ENCODE results near the gene RUNDC3A.
"Not testable (repeated sequence)": the region's sequence is repeated elsewhere in the genome, so short reads cannot be mapped to it uniquely, and the experiment has no call there.

Gene RUNDC3A

DNA sequence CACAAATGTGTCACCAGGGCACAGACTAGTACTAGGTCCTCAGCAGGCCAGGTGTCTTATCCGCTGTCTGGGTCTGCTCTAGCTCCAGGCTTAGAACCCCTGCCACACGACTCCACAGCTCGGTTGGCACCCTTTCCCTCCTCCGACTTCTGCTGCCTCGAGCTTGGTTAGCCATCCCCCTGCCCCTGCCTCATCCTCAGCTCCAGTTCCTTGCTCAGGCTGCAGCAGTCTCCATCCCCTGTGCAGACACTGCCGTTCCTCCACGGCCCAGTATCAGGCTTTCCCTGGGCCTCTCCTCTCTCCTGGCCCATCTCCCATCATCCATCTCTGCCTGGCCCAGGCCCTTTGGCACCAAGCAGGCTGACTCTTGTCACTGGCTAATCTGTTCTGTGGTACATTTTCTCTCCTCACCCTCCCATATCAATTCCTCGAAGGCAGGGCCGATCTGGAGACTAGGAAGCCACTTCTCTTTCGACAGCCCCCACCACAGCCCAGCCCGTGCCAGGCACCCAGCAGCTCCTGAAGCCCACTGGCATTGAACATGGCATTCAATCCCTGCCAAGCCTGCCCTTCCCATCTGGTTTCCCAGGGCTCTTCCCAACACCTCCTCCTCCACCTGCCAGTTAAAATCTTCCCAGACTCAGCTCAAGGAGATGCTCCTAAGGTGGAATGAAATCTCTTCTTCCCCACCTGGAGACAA is 35.3 kb downstream of the RUNDC3A start:
- no peak for TF ChIP-seq CTCF (IDR thresholded peaks at IDR 0.05; ENCODE audit: low read depth, low read length)
- no peak for DNase-seq (ENCODE audit: extremely low read depth, low read depth)

DNA sequence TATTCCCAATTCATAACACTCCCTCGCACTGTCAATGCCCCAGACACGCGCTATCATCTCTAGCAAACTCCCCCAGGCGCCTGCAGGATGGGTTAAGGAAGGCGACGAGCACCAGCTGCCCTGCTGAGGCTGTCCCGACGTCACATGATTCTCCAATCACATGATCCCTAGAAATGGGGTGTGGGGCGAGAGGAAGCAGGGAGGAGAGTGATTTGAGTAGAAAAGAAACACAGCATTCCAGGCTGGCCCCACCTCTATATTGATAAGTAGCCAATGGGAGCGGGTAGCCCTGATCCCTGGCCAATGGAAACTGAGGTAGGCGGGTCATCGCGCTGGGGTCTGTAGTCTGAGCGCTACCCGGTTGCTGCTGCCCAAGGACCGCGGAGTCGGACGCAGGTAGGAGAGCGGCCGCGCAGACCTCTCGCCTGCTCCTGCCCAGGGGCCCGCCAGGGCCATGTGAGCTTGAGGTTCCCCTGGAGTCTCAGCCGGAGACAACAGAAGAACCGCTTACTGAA is 36.6 kb downstream of the RUNDC3A start, which contains the start of gene GRN:
Gene GRN (plus strand): TSS at position 364 of the 515 bp plus-strand sequence. CDS start 3,863 bp downstream, outside the sequence.
- TF ChIP-seq CTCF (IDR thresholded peaks at IDR 0.05; ENCODE audit: low read depth, low read length) = no peak
- DNase-seq (ENCODE audit: extremely low read depth, low read depth) = peak; percentile 97

DNA sequence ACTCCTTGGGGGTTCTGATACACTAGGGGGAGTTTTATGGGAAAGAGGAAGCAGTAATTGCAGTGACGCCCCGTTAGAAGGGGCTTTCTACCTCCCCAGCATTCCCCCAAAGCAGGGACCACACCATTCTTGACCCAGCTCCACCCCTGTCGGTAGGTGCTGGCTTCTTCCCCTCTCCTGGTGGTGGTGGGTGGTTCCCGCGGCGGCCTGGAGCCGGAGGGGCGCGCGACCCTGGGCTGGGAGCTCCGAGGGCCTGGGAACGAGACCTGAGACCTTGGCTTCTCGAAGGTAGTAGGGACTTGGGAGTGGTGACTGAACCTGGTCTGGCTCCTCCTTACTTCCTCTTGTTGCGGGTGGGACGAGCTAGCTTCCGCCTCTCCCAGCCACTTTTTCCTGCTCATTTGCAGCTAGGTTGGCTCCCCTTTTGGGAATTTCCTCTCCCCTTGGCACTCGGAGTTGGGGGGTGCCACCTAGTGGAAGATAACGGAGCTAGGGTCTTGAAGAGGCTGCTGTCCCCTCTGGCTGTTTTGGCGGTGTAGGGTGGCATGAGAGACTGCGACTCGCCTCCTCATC is 37.1 kb downstream of the RUNDC3A start:
- no peak for DNase-seq (ENCODE audit: extremely low read depth, low read depth)
- peak; percentile 61 for TF ChIP-seq CTCF (IDR thresholded peaks at IDR 0.05; ENCODE audit: low read depth, low read length)

GRCh38 chr17:44346064-44346844 is 37.9 kb downstream of the RUNDC3A start:
- DNase-seq (ENCODE audit: extremely low read depth, low read depth) = no peak
- no peak for TF ChIP-seq CTCF (IDR thresholded peaks at IDR 0.05; ENCODE audit: low read depth, low read length)

DNA sequence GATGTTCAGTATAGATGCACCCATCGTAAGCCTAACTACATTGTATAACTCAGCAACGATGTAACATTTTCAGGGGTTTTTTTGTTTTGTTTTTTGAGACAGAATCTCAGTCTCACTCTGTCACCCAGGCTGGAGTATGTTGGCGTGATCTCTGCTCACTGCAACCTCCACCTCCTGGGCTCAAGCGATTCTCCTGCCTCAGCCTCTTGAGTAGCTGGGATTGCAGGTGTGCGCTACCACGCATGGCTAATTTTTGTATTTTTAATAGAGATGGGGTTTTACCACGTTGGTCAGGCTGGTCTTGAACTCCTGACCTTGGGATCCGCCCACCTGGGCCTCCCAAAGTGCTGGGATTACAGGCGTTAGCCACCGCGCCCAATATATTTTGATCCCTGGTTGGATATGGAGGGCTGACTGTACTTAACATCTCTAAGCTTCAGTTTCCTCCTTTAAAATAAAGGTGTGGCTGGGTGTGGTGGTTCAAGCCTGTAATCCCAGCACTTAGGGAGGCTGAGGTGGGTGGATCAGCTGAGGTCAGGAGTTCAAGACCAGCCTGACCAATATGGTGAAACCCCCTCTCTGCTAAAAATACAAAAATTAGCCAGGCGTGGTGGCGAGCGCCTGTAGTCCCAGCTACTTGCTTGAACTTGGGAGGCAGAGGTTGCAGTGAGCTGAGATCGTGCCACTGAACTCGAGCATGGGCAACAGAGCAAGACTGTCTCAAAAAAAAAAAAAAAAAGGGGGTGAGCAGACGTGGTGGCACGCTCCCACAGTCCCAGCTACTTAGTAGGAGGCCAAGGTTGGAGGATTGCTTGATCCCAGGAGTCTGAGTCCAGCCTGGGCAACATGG is 39.0 kb downstream of the RUNDC3A start:
- not testable (repeated sequence) for DNase-seq (ENCODE audit: extremely low read depth, low read depth)

DNA sequence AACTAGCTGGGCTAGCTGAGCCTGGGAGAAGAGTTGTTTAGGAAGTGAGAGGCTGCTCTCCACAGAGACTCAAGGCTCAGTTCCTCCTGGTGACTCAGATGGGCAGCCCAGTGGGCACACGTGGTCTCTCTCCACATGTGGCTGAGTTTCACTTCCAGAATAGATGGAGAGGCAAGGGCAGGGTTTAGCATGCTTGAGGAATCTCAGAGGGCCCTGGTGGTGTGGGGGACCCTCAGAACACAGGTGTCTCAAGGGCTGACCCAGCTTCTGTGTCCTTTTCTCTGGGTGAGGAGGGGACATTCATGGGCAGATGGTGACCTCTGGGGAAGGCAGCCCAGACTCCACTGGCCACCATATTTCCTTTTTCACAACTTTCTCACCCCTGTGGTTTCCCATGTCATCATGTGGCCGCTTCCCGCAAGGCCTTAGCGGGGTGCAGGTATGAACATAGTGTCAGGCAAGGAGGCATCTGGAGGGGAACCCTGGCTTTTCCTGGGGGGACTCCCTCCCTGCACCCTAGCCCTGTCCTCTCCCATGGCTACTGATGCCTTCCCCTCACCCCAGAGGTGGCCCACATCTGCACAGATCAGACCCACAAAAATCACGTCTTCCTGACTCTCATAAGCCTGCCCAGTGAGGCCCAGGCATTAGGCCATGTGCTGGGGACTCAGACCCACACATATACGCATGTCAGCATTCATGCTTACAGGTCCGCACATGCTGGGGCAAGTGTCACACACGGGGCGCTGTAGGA is 40.0 kb downstream of the RUNDC3A start:
- no peak for TF ChIP-seq CTCF (IDR thresholded peaks at IDR 0.05; ENCODE audit: low read depth, low read length)
- no peak for DNase-seq (ENCODE audit: extremely low read depth, low read depth)

GRCh38 chr17:44348988-44349364 is 40.6 kb downstream of the RUNDC3A start:
- no peak for TF ChIP-seq CTCF (IDR thresholded peaks at IDR 0.05; ENCODE audit: low read depth, low read length)
- no peak for DNase-seq (ENCODE audit: extremely low read depth, low read depth)
